Measurements from ENCODE around the gene CFAP119.
A peak's percentile ranks its signal among the peaks of the same experiment; 100 is the strongest.

Gene CFAP119

DNA sequence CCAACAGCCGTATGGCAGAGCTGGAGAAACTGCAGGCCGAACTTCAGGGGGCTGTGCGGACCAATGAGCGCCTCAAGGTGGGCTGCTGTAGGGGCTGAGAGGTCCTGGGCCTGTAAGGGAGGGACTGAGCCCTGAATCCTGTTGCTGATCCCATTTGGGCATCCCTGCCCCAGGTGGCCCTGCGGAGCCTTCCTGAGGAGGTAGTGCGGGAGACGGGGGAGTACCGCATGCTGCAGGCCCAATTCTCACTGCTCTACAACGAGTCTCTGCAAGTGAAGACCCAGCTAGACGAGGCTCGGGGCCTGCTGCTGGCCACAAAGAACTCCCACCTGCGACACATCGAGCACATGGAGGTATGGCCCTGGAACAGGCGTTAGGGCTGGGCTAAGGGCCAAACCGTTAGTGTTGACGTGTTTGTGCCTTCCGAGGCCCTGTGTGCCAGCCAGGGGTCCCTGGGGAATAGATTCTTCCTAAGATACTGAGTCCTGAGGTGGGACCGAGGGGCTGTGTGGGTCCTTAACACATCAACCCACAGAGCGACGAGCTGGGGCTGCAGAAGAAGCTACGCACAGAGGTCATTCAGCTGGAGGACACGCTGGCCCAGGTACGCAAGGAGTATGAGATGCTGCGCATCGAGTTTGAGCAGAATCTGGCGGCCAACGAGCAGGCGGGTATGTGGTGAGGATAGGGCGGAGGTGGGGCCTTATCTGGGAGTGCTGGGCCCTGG is 4.5 kb upstream of the CFAP119 start:
- H3K4me3 ChIP-seq (ENCODE audit: low read length): no peak overlapping the region
- TF ChIP-seq, protein P1, sequence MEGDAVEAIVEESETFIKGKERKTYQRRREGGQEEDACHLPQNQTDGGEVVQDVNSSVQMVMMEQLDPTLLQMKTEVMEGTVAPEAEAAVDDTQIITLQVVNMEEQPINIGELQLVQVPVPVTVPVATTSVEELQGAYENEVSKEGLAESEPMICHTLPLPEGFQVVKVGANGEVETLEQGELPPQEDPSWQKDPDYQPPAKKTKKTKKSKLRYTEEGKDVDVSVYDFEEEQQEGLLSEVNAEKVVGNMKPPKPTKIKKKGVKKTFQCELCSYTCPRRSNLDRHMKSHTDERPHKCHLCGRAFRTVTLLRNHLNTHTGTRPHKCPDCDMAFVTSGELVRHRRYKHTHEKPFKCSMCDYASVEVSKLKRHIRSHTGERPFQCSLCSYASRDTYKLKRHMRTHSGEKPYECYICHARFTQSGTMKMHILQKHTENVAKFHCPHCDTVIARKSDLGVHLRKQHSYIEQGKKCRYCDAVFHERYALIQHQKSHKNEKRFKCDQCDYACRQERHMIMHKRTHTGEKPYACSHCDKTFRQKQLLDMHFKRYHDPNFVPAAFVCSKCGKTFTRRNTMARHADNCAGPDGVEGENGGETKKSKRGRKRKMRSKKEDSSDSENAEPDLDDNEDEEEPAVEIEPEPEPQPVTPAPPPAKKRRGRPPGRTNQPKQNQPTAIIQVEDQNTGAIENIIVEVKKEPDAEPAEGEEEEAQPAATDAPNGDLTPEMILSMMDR (IDR thresholded peaks at IDR 0.05; ENCODE audit: low read depth, low read length): no peak
- peaks cover 10% of the 10 kb centered on the region for H3K4me1 ChIP-seq (ENCODE audit: low read length)
- H3K27me3 ChIP-seq (ENCODE audit: low read depth, low read length): no peaks in the 10 kb centered on the region
- no peak overlapping the region for H3K27ac ChIP-seq (ENCODE audit: low read length)
- H3K36me3 ChIP-seq (replicated peaks; ENCODE audit: low read depth, low read length): peaks cover 66% of the 10 kb centered on the region
- H3K9ac ChIP-seq (ENCODE audit: low read length): no peak overlapping the region
- H4K20me1 ChIP-seq (ENCODE audit: insufficient read depth, low read length): no peaks in the 10 kb centered on the region
- peaks cover 20% of the 10 kb centered on the region for H3K79me2 ChIP-seq (ENCODE audit: low read length)
- H2AFZ ChIP-seq (ENCODE audit: low read depth, low read length): no peak overlapping the region
- H3K9me3 ChIP-seq (ENCODE audit: insufficient read depth, low read length): no peaks in the 10 kb centered on the region
- H3K4me2 ChIP-seq (ENCODE audit: low read length): no peak overlapping the region

DNA sequence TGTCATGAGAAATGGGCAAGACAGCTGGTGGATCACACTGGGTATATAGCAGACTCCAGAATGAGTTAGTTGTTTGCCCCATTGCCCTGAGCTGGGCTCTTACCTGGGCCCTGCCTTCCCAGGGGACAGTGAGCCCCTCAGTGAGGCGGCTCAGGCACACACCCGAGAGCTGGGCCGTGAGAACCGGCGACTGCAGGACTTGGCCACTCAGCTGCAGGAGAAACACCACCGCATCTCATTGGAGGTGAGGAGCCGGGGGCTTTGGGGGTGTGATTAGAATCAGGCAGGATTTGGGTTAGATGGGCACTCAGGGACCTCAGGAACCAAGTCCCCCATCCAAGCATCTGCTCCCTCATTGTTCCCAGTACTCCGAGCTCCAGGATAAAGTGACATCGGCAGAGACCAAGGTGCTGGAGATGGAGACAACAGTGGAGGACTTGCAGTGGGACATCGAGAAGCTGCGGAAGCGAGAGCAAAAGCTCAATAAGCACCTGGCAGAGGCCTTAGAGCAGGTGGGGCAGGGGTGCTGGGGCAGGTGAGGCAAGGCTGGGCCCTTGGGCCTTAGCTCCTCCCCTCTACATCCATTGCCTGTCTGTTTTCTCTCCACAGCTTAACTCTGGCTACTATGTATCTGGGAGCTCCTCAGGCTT is 3.1 kb upstream of the CFAP119 start:
- H3K4me3 ChIP-seq (ENCODE audit: low read length): no peak overlapping the region
- no peak overlapping the region for H2AFZ ChIP-seq (ENCODE audit: low read depth, low read length)
- H3K27me3 ChIP-seq (ENCODE audit: low read depth, low read length): no peaks in the 10 kb centered on the region
- H4K20me1 ChIP-seq (ENCODE audit: insufficient read depth, low read length): no peaks in the 10 kb centered on the region
- H3K9me3 ChIP-seq (ENCODE audit: insufficient read depth, low read length): no peaks in the 10 kb centered on the region
- peaks cover 20% of the 10 kb centered on the region for H3K79me2 ChIP-seq (ENCODE audit: low read length)
- H3K4me1 ChIP-seq (ENCODE audit: low read length): peaks cover 17% of the 10 kb centered on the region
- no peak overlapping the region for H3K27ac ChIP-seq (ENCODE audit: low read length)
- H3K9ac ChIP-seq (ENCODE audit: low read length): no peak overlapping the region
- H3K36me3 ChIP-seq (replicated peaks; ENCODE audit: low read depth, low read length): peaks cover 63% of the 10 kb centered on the region
- TF ChIP-seq, protein P1 (IDR thresholded peaks at IDR 0.05; ENCODE audit: low read depth, low read length): no peak
- no peak for TF ChIP-seq EZH2phosphoT487 (IDR thresholded peaks at IDR 0.05; ENCODE audit: low read depth)
- H3K4me2 ChIP-seq (ENCODE audit: low read length): no peak overlapping the region

DNA sequence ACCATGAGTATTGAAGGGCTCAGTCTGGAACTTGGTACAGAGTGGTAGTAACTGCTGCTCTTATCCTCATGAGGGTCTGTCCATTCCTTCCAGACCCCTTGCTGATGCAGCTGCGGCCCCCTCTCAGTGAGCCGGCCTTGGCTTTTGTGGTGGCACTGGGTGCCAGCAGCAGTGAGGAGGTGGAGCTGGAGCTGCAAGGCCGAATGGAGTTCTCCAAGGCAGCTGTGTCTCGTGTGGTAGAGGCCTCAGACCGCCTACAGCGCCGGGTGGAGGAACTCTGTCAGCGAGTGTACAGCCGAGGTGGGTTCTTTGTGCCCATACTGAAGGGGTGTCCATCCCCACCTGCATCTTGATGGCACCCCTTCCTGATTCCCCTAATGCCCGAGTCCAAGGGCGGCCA is 2.2 kb upstream of the CFAP119 start:
- Histone ChIP-seq H3K9me3 (ENCODE audit: insufficient read depth, low read length) (no peaks in the 10 kb centered on the region), H3K4me1 (ENCODE audit: low read length) (peaks cover 17% of the 10 kb centered on the region), H3K4me2 (ENCODE audit: low read length) (no peak overlapping the region), H3K36me3 (replicated peaks; ENCODE audit: low read depth, low read length) (peaks cover 59% of the 10 kb centered on the region), H2AFZ (ENCODE audit: low read depth, low read length) (no peak overlapping the region), H3K79me2 (ENCODE audit: low read length) (peaks cover 20% of the 10 kb centered on the region), H3K9ac (ENCODE audit: low read length) (no peak overlapping the region), H3K4me3 (ENCODE audit: low read length) (no peak overlapping the region), H4K20me1 (ENCODE audit: insufficient read depth, low read length) (no peaks in the 10 kb centered on the region), H3K27ac (ENCODE audit: low read length) (no peak overlapping the region), H3K27me3 (ENCODE audit: low read depth, low read length) (no peaks in the 10 kb centered on the region)
- TF ChIP-seq, protein P1 (IDR thresholded peaks at IDR 0.05; ENCODE audit: low read depth, low read length): no peak
- TF ChIP-seq EZH2phosphoT487 (IDR thresholded peaks at IDR 0.05; ENCODE audit: low read depth): no peak

DNA sequence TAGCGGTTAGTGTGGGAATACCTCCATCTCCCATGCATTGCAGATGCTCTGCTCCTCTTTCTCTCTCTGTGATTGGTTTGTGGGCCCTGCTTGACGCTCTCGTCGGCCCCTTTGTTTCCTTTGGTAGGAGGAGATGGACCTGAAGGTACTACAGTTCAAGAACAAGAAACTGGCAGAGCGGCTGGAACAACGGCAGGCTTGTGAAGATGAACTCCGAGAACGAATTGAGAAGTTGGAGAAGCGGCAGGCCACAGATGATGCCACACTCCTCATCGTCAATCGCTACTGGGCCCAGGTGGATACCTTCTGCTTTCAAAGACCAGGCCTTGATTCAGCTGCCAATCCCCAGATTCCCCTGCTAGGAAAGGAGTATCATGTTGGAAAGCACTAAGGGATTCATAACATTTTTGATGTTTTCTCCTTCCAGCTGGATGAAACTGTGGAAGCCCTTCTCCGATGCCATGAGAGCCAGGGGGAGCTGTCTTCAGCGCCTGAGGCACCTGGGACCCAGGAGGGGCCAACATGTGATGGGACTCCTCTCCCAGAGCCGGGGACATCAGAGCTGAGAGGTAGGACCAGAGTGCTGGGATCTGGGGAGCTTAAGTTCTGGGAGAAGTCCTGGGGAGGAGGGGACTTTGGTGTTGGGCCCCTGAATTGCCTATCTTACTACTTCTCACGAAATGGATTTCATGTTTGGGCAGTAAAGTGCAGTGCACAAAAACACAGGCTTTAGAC is 1.3 kb upstream of the CFAP119 start:
- TF ChIP-seq EZH2phosphoT487 (IDR thresholded peaks at IDR 0.05; ENCODE audit: low read depth): no peak
- TF ChIP-seq, protein P1 (IDR thresholded peaks at IDR 0.05; ENCODE audit: low read depth, low read length): no peak
- H3K27me3 ChIP-seq (ENCODE audit: low read depth, low read length): no peaks in the 10 kb centered on the region
- H3K79me2 ChIP-seq (ENCODE audit: low read length): peaks cover 20% of the 10 kb centered on the region
- H3K4me3 ChIP-seq (ENCODE audit: low read length): peak overlapping the region; percentile 81
- H3K4me2 ChIP-seq (ENCODE audit: low read length): peak overlapping the region; percentile 78
- H3K27ac ChIP-seq (ENCODE audit: low read length): no peak overlapping the region
- no peak overlapping the region for H2AFZ ChIP-seq (ENCODE audit: low read depth, low read length)
- peaks cover 17% of the 10 kb centered on the region for H3K4me1 ChIP-seq (ENCODE audit: low read length)
- H3K9me3 ChIP-seq (ENCODE audit: insufficient read depth, low read length): no peaks in the 10 kb centered on the region
- peak overlapping the region; percentile 73; the same call in 1 of the 2 replicates for H3K9ac ChIP-seq (ENCODE audit: low read length)
- H4K20me1 ChIP-seq (ENCODE audit: insufficient read depth, low read length): no peaks in the 10 kb centered on the region
- H3K36me3 ChIP-seq (replicated peaks; ENCODE audit: low read depth, low read length): peaks cover 50% of the 10 kb centered on the region
